Ishikawa (cell line): ENCODE results near the gene CD247.

ENCODE experiments used
- CEBPB ChIP-seq: IDR thresholded peaks from 2 replicates; pipeline ENCODE4 v1.6.1; 2012
- CREB1 ChIP-seq: IDR thresholded peaks from 2 replicates; pipeline ENCODE4 v1.6.1; 2012; ENCODE audit warnings: low read depth
- EGR1 ChIP-seq: IDR thresholded peaks from 2 replicates; pipeline ENCODE4 v1.6.1; 2012
- EP300 ChIP-seq: IDR thresholded peaks from 2 replicates; pipeline ENCODE4 v1.6.1; 2012; ENCODE audit warnings: borderline replicate concordance
- FOXM1 ChIP-seq: IDR thresholded peaks from 2 replicates; pipeline ENCODE4 v1.6.1; 2012; ENCODE audit warnings: low read depth, borderline replicate concordance
- NFIC ChIP-seq: IDR thresholded peaks from 2 replicates; pipeline ENCODE4 v1.6.1; 2012
- RAD21 ChIP-seq: IDR thresholded peaks from 2 replicates; pipeline ENCODE4 v1.6.1; 2012; ENCODE audit warnings: low read depth
- TAF1 ChIP-seq: IDR thresholded peaks from 2 replicates; pipeline ENCODE4 v1.6.1; 2012; ENCODE audit warnings: low read depth, mild to moderate bottlenecking
- TCF12 ChIP-seq: IDR thresholded peaks from 2 replicates; pipeline ENCODE4 v1.6.1; 2012; ENCODE audit warnings: low read depth
- TEAD4 ChIP-seq: IDR thresholded peaks from 2 replicates; pipeline ENCODE4 v1.6.1; 2012
- YY1 ChIP-seq: IDR thresholded peaks from 2 replicates; pipeline ENCODE4 v1.6.1; 2012; ENCODE audit warnings: low read depth
- ZBTB7A ChIP-seq: IDR thresholded peaks from 2 replicates; pipeline ENCODE4 v1.6.1; 2012; ENCODE audit warnings: low read depth
- TF ChIP-seq, protein P1 (sequence below): IDR thresholded peaks from 2 replicates; pipeline ENCODE4 v1.6.1; 2012
- TF ChIP-seq, protein P2 (sequence below): IDR thresholded peaks from 2 replicates; pipeline ENCODE4 v1.6.1; 2012
- TF ChIP-seq, protein P3 (sequence below): IDR thresholded peaks from 2 replicates; pipeline ENCODE4 v1.6.1; 2012; ENCODE audit warnings: low read depth, mild to moderate bottlenecking

Gene CD247

DNA sequence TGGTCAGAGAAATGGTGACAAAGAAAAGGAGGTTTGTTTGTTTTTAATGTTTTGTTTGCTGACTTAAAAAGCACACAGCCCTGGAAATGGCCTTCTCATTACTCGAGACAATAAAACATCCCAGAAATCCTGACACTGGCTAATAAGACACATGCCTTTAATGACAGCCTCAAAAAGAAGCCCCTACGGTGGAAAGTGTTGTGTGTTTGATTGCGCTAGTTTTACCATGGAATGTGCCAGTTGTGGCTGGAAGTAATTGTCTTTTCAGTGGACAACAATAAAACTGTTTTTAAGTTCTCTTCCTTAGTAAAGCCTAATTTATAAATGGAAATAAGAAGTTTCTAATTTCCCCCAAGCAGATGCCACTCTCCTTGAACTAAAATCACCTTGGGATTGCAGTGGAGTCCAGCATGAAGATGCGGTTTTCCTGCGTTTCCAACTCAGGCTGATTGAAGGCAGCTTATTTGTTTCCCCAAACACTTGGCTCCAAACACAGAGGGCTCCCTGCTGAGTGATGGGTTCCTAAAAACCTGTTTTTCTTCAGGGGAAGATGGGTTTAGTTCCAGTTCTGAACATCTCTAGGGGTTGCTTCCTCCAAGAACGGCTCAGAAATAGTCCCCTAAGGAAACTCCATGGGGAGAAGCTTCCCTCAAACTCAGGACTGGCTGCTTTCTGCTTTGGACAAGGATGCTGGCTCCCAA, 54.3 kb downstream of the CD247 start:
- no peak for TF ChIP-seq TEAD4
- TF ChIP-seq TCF12, result no peak
- TF ChIP-seq, protein P1, sequence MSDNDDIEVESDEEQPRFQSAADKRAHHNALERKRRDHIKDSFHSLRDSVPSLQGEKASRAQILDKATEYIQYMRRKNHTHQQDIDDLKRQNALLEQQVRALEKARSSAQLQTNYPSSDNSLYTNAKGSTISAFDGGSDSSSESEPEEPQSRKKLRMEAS, result no peak
- no peak for TF ChIP-seq YY1
- TF ChIP-seq, protein P2, sequence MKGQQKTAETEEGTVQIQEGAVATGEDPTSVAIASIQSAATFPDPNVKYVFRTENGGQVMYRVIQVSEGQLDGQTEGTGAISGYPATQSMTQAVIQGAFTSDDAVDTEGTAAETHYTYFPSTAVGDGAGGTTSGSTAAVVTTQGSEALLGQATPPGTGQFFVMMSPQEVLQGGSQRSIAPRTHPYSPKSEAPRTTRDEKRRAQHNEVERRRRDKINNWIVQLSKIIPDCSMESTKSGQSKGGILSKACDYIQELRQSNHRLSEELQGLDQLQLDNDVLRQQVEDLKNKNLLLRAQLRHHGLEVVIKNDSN, result no peak
- TF ChIP-seq EGR1, result no peak
- TF ChIP-seq, protein P3, sequence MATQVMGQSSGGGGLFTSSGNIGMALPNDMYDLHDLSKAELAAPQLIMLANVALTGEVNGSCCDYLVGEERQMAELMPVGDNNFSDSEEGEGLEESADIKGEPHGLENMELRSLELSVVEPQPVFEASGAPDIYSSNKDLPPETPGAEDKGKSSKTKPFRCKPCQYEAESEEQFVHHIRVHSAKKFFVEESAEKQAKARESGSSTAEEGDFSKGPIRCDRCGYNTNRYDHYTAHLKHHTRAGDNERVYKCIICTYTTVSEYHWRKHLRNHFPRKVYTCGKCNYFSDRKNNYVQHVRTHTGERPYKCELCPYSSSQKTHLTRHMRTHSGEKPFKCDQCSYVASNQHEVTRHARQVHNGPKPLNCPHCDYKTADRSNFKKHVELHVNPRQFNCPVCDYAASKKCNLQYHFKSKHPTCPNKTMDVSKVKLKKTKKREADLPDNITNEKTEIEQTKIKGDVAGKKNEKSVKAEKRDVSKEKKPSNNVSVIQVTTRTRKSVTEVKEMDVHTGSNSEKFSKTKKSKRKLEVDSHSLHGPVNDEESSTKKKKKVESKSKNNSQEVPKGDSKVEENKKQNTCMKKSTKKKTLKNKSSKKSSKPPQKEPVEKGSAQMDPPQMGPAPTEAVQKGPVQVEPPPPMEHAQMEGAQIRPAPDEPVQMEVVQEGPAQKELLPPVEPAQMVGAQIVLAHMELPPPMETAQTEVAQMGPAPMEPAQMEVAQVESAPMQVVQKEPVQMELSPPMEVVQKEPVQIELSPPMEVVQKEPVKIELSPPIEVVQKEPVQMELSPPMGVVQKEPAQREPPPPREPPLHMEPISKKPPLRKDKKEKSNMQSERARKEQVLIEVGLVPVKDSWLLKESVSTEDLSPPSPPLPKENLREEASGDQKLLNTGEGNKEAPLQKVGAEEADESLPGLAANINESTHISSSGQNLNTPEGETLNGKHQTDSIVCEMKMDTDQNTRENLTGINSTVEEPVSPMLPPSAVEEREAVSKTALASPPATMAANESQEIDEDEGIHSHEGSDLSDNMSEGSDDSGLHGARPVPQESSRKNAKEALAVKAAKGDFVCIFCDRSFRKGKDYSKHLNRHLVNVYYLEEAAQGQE, result no peak
- no peak for TF ChIP-seq TAF1
- no peak for TF ChIP-seq ZBTB7A
- TF ChIP-seq CEBPB, result no peak
- TF ChIP-seq NFIC, result no peak
- no peak for TF ChIP-seq RAD21
- TF ChIP-seq EP300, result no peak
- no peak for TF ChIP-seq CREB1

DNA sequence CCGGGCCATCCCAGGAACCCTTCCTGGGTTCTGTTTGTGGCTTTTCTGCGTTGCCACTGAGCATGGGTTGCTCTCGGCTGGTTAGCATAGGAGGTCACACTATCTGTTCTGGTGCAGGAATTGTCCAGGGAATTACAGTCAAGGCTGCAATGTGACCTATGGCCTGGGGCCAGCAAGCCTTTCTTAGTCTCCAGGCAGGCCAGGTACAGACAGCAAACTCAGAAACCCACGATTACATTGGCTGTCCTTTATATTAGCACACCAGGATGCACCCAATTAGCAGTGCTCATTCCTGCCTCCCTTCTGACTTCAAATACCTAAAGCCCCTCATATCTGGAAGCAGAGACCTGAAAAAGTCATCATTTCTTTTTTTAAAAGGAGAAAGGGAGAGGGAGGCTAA, 55.2 kb downstream of the CD247 start:
- TF ChIP-seq YY1 (no peak), CREB1 (no peak), TCF12 (no peak), EGR1 (no peak), TAF1 (no peak), ZBTB7A (no peak), CEBPB (no peak), EP300 (no peak), NFIC (no peak), TEAD4 (no peak)
- TF ChIP-seq, protein P3, result no peak
- TF ChIP-seq, protein P2, result no peak
- TF ChIP-seq, protein P1, result no peak

DNA sequence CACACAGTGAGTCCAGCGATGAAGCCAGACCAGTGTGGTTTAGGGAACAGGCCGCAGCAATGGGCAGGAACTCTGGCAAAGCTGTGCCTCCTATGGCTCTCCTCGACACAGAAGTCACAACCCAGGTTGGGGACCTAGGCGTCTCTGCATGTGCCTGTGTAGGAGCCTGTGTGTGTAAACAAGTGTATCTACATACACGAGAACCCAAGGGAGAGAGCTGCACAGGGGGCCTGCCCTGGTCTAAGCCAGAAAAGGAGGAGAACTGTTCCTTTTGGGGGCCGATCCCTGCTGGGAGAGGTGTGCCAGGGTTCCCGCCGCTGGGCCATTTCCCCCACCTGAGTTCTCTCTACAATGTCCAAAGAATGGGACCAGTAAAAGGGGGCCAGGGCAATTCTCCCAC, 56.0 kb downstream of the CD247 start:
- TF ChIP-seq ZBTB7A (no peak), FOXM1 (no peak), RAD21 (no peak), CEBPB (no peak), YY1 (no peak), TCF12 (no peak)
- TF ChIP-seq, protein P2, result no peak

DNA sequence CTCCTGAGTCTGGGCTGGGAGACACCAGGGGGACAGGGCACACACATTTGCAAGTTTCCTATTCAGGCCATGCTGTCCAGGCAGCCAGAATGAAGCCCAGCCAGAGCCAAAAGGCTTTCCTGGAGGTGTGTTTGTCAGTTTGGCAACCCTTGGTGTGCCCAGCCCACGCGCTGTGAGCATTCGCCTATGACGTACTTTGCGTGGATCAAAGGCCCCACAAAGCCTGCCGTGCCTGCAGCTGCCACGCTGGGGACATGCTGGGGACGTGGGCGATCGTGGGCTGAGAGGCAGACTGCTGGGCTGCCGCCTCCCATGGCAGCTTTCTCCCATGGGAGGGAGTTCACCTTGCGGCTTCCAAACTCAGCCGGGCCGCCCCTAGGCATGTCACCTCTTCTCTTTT, 57.5 kb downstream of the CD247 start:
- TF ChIP-seq EGR1 (no peak), CEBPB (no peak), TEAD4 (no peak), YY1 (no peak), FOXM1 (no peak), CREB1 (no peak), TCF12 (no peak), RAD21 (no peak), NFIC (no peak), ZBTB7A (no peak), TAF1 (no peak), EP300 (no peak)
- TF ChIP-seq, protein P2, result no peak
- TF ChIP-seq, protein P3, result no peak
- TF ChIP-seq, protein P1, result no peak
